ENCODE data around the gene CACNB3.

DNA sequence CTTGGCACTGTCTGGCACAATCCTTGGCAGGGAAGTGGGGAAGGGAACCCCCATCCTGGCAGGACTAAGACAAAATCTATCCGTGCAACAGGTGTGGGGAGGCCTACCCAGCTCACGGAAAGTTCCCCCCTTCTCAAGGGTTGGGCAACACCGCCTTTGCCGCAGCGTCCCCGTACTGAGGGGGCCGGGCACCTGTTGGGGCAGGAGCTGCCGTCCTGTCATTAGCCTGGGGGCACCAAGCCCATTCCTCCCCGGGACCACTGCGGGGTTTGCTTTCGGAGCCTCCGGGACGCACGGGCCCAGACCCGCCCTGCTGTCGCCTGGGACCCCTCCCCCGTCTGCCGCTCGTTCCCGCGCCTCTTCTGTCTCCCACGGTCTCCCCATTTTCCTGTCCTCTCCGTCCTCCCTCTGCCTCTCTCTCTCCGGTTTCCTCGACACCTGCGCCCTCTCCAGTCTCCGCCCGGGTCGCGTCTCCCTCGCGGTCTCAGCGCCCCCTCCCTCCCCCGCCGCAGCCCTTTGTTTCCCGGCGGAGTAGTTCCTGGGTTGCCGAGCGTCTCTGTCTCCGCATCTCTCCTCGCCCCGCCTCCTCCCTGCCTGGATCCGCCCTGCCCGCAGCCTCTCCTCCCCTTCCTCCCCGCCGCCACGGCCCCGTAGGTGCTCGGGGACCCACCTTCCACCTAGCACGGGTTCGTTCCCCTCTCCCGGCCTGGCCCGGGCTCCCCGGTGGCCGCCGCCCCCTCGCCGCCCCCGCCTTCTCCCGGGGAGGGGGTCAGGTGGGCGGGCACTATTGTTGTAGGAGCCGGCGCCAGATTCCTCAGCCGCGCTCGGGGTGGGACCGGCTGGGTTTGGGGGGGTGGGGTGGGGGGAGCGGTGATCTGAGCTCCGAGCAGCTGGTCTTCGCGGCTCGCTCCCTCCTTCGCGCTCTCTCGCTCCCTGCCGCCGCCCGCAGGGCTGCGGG is at the start of gene CACNB3:
- TF ChIP-seq CEBPB (IDR thresholded peaks at IDR 0.05; ENCODE audit: low read depth, low read length), result peak; percentile 36; the same call in 1 of the 2 replicates
- TF ChIP-seq, protein P1, sequence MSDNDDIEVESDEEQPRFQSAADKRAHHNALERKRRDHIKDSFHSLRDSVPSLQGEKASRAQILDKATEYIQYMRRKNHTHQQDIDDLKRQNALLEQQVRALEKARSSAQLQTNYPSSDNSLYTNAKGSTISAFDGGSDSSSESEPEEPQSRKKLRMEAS (IDR thresholded peaks at IDR 0.05), result 0 out of 2 replicates have a peak, but pooled peaks have one; percentile 35
- no peak for TF ChIP-seq EP300 (IDR thresholded peaks at IDR 0.05; ENCODE audit: borderline replicate concordance in 1 of 2, low read depth in 2 of 2, low read length in 2 of 2)
- TF ChIP-seq, protein P2, sequence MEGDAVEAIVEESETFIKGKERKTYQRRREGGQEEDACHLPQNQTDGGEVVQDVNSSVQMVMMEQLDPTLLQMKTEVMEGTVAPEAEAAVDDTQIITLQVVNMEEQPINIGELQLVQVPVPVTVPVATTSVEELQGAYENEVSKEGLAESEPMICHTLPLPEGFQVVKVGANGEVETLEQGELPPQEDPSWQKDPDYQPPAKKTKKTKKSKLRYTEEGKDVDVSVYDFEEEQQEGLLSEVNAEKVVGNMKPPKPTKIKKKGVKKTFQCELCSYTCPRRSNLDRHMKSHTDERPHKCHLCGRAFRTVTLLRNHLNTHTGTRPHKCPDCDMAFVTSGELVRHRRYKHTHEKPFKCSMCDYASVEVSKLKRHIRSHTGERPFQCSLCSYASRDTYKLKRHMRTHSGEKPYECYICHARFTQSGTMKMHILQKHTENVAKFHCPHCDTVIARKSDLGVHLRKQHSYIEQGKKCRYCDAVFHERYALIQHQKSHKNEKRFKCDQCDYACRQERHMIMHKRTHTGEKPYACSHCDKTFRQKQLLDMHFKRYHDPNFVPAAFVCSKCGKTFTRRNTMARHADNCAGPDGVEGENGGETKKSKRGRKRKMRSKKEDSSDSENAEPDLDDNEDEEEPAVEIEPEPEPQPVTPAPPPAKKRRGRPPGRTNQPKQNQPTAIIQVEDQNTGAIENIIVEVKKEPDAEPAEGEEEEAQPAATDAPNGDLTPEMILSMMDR (IDR thresholded peaks at IDR 0.05; ENCODE audit: control extremely low read depth in 1 of 3, insufficient read depth in 1 of 3, low read depth in 1 of 3, low read length in 3 of 3), result no peak
- TF ChIP-seq, protein P3, sequence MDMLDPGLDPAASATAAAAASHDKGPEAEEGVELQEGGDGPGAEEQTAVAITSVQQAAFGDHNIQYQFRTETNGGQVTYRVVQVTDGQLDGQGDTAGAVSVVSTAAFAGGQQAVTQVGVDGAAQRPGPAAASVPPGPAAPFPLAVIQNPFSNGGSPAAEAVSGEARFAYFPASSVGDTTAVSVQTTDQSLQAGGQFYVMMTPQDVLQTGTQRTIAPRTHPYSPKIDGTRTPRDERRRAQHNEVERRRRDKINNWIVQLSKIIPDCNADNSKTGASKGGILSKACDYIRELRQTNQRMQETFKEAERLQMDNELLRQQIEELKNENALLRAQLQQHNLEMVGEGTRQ (IDR thresholded peaks at IDR 0.05; ENCODE audit: low read length), result no peak
- no peak for TF ChIP-seq POLR2A (IDR thresholded peaks at IDR 0.05; ENCODE audit: control extremely low read depth in 1 of 2, low read depth in 2 of 2, low read length in 2 of 2)
- no peak for TF ChIP-seq RFX5 (IDR thresholded peaks at IDR 0.05; ENCODE audit: borderline replicate concordance, low read depth, low read length)
- no peak for TF ChIP-seq GTF2F1 (IDR thresholded peaks at IDR 0.05; ENCODE audit: borderline replicate concordance, low read depth, low read length)
- no peak; the same call in 1 of the 2 replicates for TF ChIP-seq CHD2 (IDR thresholded peaks at IDR 0.05; ENCODE audit: low read length)
- no peak for TF ChIP-seq SP1 (IDR thresholded peaks at IDR 0.05; ENCODE audit: low read depth, low read length)

Measured in H1 (cell line).